Measurements from ENCODE around the gene CSF1R. TPM values are rescaled to one million over a fixed set of nuclear protein-coding genes. Genes with fewer than 3 reads are reported as not detected.
A peak's percentile ranks its signal among the peaks of the same experiment; 100 is the strongest.

The CSF1R gene
- total RNA-seq = 19.5 TPM
- long read RNA-seq, partial matches to known transcripts = 22 of 24 reads
- long read RNA-seq, other reads (novel, unspliced or antisense) = 2 of 24 reads

DNA sequence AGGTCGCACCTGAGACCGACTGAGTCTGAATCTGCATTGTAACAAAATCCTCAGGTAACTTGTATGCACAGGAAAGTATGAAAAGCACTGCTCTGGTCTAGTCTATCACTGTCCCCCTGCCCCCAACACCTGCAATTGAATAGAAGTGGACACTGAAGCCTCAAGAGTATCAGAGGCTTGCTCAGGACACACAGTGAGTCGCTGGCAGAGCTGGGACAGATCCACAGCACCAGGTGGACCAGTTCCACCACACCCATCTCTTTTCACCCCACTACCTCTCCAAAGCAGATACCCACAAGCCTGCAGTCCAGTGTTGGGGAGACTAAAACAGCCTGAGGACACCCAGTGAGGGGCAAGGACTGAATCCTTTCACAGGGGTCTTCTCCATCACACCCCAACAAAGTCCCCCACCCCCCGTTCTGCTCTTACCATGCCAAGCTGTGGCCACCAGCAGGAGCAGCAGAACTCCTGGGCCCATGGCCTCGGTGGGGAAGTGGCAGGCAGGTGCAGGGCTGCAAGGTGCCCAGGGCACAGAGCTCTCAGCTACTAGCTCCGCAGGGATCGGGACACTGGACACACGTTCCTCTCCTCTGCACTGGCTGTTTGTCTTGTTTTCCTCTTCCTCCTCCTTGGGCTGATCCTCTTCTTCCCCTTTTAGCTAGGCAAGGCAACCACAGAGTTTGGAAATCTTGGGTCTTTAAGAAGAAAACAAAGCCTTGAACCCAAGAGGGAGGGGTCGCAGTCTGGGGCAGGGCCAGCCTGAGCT lies at the start of gene CSF1R:
Gene CSF1R, minus strand, starts transcription at position 605 of the 766 bp plus-strand sequence. Its CDS starts 127 bp downstream, at position 478.
- no peak for DNase-seq
- intact Hi-C loops (cut with DNase I) = no loop called here
- ATAC-seq (ENCODE audit: poor library complexity) = peak; percentile 45

DNA sequence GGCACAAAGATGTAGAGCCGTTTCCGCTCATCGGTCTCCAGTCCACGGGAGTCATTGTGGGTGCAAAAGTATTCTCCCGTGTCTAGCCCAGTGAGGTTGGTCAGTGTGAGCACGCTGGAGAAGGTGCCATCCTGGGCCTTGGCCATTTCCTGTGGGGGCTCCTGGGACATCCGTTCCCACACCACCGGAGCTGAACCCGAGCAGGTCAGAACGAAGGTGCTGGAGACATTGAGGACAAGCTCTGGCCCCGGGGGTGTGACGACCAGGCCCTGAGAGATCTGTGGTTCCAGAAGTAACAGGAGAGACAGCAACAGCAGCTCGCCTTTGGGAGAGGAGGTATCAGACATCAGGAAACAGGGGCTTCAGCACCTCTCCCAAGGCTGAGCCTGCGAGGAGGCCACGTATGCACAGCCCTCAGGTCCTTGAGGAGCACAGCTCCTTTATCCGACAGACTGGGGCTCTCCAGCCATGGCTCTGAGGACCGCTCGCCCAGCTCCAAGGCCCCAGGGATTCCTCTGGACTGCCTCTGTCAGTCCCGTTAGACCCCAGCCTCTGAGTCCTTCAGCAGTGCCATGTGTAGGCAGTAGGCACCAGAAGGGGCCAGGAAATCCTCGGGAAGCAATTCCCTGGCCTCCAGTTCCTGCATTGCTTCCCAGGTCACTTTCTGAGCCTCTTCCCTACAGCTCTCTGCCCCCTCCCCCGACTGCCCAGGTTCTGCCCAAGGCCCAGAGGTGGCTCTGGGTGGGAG lies 49.4 kb upstream of the CSF1R start:
- ATAC-seq (ENCODE audit: poor library complexity) (no peak), DNase-seq (peak; percentile 32)
- intact Hi-C loops (cut with DNase I) = loop anchor here (10.0 kb wide), 1 partner anchor 299 kb away; no protein-coding TSS in a partner anchor

DNA sequence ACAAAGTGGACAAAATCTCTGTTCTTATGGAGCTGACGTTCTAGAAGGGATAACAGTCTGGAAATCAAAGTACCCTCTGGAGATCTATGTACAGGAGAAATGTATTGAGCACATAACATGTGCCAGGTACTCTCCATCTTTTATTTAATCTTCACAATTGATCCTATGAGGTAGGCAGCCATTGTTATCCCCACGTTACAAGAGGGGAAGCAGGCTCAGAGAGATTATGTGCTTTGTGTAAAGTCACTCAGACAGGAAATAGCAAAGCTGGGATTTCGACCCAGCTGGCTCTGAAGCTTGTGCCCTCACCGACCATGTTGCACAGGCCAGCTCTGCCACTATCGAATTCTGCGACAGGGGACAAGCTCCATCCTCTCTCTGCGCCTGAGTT lies 47.8 kb upstream of the CSF1R start:
- no peak for DNase-seq

DNA sequence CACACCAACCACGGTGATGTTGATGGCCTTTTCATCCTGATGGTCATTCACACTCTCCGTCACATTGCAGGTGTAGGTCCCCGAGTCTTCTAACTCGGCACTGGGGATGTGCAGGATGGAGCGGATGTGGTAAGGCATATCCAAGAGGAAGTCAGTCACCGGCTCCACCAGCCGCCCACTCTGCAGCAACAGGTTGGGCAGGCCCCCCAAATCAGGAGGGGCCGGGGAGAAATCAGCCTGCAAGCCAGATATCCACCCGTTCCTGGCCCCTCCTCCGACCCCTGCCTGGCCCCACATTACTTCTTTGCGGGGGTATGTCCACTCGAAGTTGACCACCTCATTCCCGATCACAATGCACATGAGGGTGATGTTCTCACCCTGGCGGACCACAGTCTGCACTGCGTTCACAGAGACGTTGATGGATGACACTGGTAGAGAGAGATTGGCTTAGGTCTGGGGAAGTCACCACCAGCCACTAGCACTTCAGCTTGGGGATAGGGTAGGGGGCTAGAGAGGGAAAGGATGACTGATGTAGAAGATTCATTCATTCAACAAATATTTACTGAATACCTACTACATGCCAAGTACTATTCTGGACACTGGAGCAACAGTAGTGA lies 47.3 kb upstream of the CSF1R start:
- intact Hi-C loops (cut with DNase I) = loop anchor here (10.0 kb wide), 1 partner anchor 301 kb away; no protein-coding TSS in a partner anchor
- no peak for ATAC-seq (ENCODE audit: poor library complexity)
- peak; percentile 30 for DNase-seq

More for the DNA sequence above, 47.8 kb upstream of the CSF1R start:
- intact Hi-C loops (cut with DNase I) = loop anchor here (10.0 kb wide), 1 partner anchor 301 kb away; no protein-coding TSS in a partner anchor
- no peak for ATAC-seq (ENCODE audit: poor library complexity)

DNA sequence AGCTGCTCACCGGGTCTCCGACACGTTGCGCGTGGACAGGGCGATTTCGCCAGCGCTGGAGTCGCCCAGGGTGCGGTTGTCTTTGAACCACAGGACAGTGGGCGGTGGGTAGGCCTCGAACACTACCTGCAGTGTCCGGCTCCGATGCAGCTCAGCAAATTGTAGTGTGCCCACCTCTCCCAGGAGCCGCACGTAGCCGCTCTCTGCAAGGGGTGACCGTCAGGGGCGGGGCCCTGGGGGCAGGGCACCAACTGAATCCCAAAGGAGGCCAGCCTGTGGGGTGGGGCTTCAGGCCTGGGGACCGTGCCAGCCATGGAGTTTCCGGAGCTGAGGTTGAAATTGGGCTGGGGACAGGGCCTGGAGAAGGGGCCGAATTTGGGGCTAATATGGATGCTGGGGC lies 46.4 kb upstream of the CSF1R start:
- intact Hi-C loops (cut with DNase I) = loop anchor here (10.0 kb wide), 1 partner anchor 302 kb away; no protein-coding TSS in a partner anchor
- ATAC-seq (ENCODE audit: poor library complexity) (no peak), DNase-seq (peak; percentile 43)

DNA sequence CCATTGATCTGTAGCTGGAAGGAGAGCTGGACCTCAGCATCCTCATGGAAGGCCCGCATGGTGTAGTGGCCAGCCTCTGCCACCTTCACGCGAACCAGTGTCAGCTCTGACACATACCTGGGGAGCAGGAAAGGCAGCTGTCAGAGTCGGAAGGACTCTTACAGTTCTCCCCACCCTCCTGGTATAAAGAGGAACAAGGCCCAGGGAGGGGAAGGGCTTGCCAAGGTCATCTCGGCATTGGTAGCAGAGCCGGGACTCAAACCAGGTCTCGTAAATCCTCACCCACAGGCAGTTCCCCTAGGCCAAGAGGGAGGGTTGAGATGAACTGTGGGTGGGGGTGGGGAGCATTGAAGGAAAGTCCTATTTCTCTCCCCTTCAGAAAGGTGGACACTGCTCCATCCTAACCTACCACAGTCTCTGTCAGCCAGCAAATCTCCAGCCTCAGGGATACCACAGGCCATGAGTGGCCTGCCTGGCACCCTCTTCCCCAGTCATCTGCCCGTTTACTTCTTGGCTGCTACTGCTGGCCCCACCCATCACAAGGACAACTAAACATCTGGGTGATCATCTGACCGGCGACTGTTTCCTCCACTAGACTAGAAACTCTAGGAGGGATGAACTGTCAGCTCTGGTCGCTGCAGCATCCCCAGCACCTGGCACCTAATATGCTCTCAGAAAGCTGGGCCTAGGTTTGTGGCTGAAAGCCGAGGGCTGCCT lies 45.8 kb upstream of the CSF1R start:
- intact Hi-C loops (cut with DNase I) = loop anchor here (10.0 kb wide), 1 partner anchor 303 kb away; no protein-coding TSS in a partner anchor
- DNase-seq (peak; percentile 39), ATAC-seq (ENCODE audit: poor library complexity) (no peak)

DNA sequence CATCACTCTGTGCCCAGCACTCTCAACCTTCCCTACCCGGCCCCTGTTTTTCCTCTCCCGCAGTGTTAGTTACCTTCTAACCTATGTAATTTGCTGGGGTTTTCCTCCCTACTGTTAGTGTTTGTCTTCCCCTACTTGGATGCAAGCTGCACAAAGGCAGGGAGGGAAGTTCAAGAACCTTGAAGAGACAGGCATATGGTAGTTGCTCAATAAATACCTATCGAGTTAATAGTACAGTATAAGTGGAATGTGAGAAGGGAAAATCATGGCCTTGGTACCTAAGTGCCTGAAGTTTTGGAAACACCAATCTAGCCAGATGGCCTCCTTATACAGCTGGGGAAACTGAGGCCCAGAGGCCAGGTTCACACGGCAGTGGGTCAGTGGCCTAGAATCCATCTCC lies 45.1 kb upstream of the CSF1R start:
- intact Hi-C loops (cut with DNase I) = loop anchor here (10.0 kb wide), 1 partner anchor 303 kb away; no protein-coding TSS in a partner anchor
- ATAC-seq (ENCODE audit: poor library complexity) = no peak
- no peak for DNase-seq

DNA sequence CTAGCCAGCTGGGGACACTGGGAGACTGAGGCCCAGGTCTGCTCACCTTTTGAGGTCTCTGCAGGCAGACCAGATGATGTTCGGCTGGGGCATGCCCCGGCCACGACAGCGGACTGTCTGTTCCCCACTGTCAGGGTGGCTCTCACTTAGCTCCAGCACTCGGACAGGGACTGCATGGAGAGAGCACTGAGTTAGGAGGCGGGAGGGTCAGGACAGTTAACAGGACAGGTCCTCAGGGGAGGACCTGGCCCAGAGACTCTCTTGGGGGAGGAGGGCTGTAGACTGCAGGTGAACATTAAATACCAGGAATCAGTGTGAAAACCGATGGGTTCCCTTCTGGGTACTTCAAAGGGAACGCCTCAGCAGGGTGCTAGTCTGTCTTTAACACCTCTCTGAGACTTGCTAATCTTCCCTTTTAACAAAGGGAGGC lies 44.2 kb upstream of the CSF1R start:
- ATAC-seq (ENCODE audit: poor library complexity) (no peak), DNase-seq (peak; percentile 38)
- intact Hi-C loops (cut with DNase I) = loop anchor here (10.0 kb wide), 1 partner anchor 304 kb away; no protein-coding TSS in a partner anchor

DNA sequence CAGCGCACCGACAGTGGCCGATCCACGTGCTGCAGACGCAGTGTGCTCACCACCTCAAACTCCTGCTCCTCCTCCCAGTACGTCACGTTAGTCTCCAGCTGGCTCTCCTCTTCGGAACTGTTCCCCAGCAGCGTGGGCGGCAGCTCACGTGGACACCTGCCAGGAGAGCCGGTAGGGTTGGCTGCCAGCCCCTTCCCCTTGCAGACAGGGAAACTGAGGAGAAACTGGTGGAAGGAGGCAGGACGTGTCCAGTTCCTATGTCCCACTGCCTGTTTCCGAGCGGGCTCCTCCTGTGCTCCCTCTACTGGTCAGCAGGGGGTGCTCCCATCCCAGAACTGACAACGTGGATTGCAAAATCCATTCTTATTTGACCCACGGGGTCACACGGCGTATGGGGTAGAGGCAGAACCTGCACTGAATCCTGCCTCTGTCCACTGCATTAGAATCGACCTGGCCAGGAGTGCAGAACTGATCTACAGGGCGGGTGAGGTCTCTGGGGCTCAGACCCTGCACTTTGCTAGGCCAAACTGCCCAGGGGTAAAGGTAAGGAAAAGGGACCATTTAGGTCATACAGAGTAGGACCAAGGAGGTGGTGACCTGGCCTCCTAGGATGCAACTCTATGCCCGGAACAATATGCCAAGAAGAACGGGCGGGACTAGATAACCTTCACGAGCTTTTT lies 43.6 kb upstream of the CSF1R start:
- intact Hi-C loops (cut with DNase I) = loop anchor here (10.0 kb wide), 1 partner anchor 305 kb away; no protein-coding TSS in a partner anchor
- ATAC-seq (ENCODE audit: poor library complexity) (peak; percentile 87), DNase-seq (peak; percentile 85)

DNA sequence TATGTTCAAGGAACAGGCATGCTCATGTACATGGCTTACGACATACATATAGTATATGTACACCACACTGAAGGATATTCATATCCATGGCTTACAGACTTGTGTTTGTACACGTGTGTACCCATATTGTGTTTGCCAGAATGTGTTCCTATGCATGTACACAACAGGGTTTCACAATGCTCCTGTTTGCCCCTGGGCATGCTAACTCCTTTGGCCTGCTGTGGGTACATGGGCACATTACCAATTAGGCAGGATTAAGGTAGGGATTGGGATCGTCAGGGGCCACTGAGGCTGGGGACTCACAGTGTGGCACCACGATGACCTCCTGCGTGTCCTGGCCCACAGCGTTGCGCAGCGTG lies 43.1 kb upstream of the CSF1R start:
- intact Hi-C loops (cut with DNase I) = no loop called here
- no peak for ATAC-seq (ENCODE audit: poor library complexity)
- no peak for DNase-seq

DNA sequence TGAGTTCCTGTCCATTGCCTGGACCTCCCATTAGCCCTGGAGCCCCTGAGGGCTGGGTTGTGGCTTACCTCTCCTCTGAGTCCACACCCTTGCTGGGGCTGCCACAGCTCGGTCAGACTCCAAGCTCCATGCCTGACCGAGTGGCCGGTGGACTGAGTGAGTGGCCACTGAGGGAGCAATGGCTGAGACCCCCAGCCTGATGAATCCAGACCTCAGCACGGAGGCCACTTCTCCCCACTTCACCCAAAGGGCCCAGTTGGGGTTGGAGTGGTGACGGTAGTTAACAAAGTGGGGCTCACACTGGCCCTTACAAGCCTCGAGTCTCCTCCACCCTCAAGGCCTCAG lies 40.5 kb upstream of the CSF1R start:
- ATAC-seq (ENCODE audit: poor library complexity) (no peak), DNase-seq (peak; percentile 33)
- intact Hi-C loops (cut with DNase I) = no loop called here

DNA sequence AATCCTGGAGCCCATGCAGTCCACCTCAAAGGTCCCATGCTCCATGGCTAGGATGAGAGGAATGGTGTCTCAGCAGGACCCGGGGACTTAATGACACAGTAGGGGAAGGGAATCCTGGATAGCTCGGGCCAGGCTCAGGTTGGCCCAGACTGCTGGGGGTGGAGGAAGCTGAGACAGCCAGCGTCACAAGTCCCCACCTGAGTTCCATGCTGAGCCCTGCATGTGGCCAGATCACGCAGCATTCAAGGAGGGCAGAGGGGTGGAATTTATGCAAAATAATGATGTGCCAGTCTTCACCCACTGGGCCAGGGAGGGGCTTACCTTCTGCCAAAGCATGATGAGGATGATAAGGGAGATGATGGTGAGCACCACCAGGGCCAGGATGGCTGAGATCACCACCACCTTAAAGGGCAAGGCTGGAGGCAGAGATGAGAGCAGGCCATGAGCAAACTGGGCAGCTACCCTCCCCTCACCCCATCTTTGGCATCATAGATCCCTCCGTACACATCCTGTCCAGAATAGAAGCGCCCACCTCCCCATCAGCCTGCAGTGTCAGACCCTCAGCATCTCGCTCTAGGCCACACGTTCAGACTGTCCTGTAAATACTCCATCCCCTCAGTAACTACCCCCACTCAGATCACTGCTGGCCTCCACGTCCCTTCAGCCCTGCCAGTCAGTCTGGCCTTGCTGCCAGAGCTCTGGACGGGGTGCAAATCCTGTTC lies 40.0 kb upstream of the CSF1R start:
- intact Hi-C loops (cut with DNase I) = no loop called here
- ATAC-seq (ENCODE audit: poor library complexity) (no peak), DNase-seq (peak; percentile 13)

DNA sequence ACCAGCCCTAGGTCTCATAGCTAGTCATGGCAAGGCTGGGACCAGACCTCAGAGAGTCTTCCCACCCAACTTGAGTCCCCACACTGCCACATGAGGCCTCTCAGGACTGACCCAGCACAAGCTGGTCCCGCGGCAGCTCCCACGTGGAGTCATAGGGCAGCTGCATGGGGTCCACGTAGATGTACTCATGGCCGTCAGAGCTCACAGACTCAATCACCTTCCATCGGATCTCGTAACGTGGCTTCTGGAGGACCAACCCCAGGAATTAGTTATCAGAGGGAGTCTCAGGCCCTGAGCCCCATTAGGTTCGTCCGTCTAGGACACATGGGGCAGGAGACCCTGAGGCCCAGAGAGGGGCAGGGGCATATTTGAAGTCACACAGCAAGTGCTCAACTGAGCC lies 39.0 kb upstream of the CSF1R start:
- ATAC-seq (ENCODE audit: poor library complexity) (no peak), DNase-seq (peak; percentile 29)
- intact Hi-C loops (cut with DNase I) = no loop called here

DNA sequence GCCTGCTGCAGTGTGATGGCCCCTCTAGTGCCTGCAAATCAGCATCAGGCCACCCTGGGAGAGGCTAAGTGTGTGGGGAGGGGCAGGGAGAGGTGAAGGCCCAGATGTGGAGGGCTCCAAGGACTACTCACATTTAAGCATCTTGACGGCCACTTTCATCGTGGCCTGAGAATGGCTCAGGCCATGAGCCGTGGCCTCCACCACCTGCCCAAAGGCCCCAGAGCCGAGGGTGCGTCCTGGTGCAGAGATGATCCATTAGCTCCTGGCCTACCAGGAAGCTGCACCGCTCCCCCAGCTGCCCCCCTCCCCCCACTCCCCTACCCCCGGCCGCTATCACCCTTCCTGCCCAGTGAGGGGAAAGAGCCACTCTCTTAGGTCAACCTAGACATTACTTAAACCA lies 38.2 kb upstream of the CSF1R start:
- DNase-seq (peak; percentile 28), ATAC-seq (ENCODE audit: poor library complexity) (no peak)
- intact Hi-C loops (cut with DNase I) = no loop called here

DNA sequence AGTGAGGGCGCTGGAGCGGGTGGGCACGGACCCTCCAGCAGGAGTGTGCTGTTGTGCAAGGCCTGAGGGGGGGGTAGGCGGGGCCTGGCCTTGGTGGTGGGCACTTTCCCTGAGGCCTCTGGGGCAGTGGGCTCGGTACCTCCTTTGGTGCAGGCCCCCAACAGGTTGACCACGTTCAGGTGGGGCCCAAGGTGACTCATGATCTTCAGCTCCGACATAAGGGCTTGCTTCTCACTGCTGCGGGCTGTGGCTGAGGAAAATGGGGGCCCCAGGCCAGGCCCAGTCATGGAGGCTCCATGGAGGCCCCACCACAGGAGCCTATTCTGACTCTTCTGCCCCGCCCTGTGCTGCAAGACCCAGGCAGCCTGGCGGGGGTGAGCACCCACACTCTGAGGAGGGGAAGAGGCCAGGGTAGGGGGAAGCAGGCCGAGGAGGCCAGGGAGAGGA lies 37.8 kb upstream of the CSF1R start:
- DNase-seq (peak; percentile 41), ATAC-seq (ENCODE audit: poor library complexity) (no peak)
- intact Hi-C loops (cut with DNase I) = no loop called here

DNA sequence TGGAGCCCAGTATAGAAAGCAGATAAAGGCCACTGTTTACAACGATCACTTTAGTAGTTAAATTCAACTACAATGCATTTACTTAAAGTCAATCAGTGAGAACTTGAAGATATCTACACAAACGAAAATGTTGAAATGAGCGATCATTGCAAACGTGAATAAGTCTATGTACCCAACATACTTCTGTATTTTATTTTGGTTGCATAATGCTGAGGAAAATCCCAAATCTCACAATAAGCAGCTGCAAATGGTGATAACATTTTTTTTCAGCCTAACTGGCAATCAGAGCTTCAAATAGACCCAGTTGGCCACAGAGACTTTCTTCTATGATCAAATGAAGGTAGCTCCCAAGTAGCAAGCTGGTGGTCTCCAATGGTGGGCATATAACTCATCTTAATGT lies 37.2 kb upstream of the CSF1R start:
- intact Hi-C loops (cut with DNase I) = no loop called here
- no peak for DNase-seq
- ATAC-seq (ENCODE audit: poor library complexity) = no peak
